ENCODE data around the gene CR1L. TPM values are rescaled to one million over a fixed set of nuclear protein-coding genes. Genes with fewer than 3 reads are reported as not detected.

CR1L gene
- polyA plus RNA-seq: not detected in 2 replicates
- not detected in 2 replicates for polyA minus RNA-seq

GRCh38 chr1:207644852-207645634 lies at the start of gene CR1L:
CR1L (plus strand) TSS chr1:207645133; CDS start chr1:207645234, 101 bp downstream.
- no peaks in the 10 kb centered on the region for H3K9me3 ChIP-seq (ENCODE audit: low read length)
- no peaks in the 10 kb centered on the region for H3K9me2 ChIP-seq (ENCODE audit: insufficient read depth, low read length)
- no peaks in the 10 kb centered on the region for H3K79me2 ChIP-seq (replicated peaks; ENCODE audit: insufficient read depth, low read length)
- H3K27ac ChIP-seq (ENCODE audit: low read length): no peak within 1 kb of the TSS
- no peaks in the 10 kb centered on the region for H3F3A ChIP-seq (ENCODE audit: insufficient read depth, low read length, poor library complexity, severe bottlenecking)
- no peaks in the 10 kb centered on the region for H3K27me3 ChIP-seq (ENCODE audit: insufficient read depth, low read depth, low read length)
- no peaks in the 10 kb centered on the region for H4K20me1 ChIP-seq (ENCODE audit: insufficient read depth)
- no peak within 1 kb of the TSS for H3K4me2 ChIP-seq (ENCODE audit: low read length)
- H3K9ac ChIP-seq (ENCODE audit: low read length): no peak within 1 kb of the TSS
- no peak within 1 kb of the TSS for H2AFZ ChIP-seq (ENCODE audit: low read depth, low read length)
- no peaks in the 10 kb centered on the region for H3K36me3 ChIP-seq (ENCODE audit: insufficient read depth, low read length)
- no peak within 1 kb of the TSS for H3K4me3 ChIP-seq (ENCODE audit: low read length)
- TF ChIP-seq EP300 (conservative IDR thresholded peaks at IDR 0.05; ENCODE audit: poor library complexity, severe bottlenecking): no peak
- no peak for TF ChIP-seq REST (IDR thresholded peaks at IDR 0.05; ENCODE audit: borderline replicate concordance)
- no peak for TF ChIP-seq SMC3 (conservative IDR thresholded peaks at IDR 0.05; ENCODE audit: poor library complexity)
- no peak for TF ChIP-seq EZH2 (IDR thresholded peaks at IDR 0.05; ENCODE audit: borderline replicate concordance, insufficient read depth, low read length, poor library complexity, severe bottlenecking)

GRCh38 chr1:207603777-207604176 lies 41.2 kb upstream of the CR1L start:
- TF ChIP-seq POLR2AphosphoS5 (IDR thresholded peaks at IDR 0.05) (no peak), RAD21 (conservative IDR thresholded peaks at IDR 0.05) (no peak), CTCF (IDR thresholded peaks at IDR 0.05; ENCODE audit: poor library complexity, severe bottlenecking) (no peak), REST (IDR thresholded peaks at IDR 0.05; ENCODE audit: borderline replicate concordance) (no peak), EP300 (conservative IDR thresholded peaks at IDR 0.05; ENCODE audit: poor library complexity, severe bottlenecking) (no peak), EZH2 (IDR thresholded peaks at IDR 0.05; ENCODE audit: borderline replicate concordance, insufficient read depth, low read length, poor library complexity, severe bottlenecking) (no peak), MXI1 (conservative IDR thresholded peaks at IDR 0.05; ENCODE audit: poor library complexity, severe bottlenecking) (no peak), TAF1 (IDR thresholded peaks at IDR 0.05; ENCODE audit: low read depth) (no peak), SMC3 (conservative IDR thresholded peaks at IDR 0.05; ENCODE audit: poor library complexity) (no peak)
- H3K79me2 ChIP-seq (replicated peaks; ENCODE audit: insufficient read depth, low read length): no peaks in the 10 kb centered on the region
- no peaks in the 10 kb centered on the region for H3K9me3 ChIP-seq (ENCODE audit: low read length)
- no peaks in the 10 kb centered on the region for H3K27me3 ChIP-seq (ENCODE audit: insufficient read depth, low read depth, low read length)
- no peak overlapping the region for H3K4me2 ChIP-seq (ENCODE audit: low read length)
- H4K20me1 ChIP-seq (ENCODE audit: insufficient read depth): no peaks in the 10 kb centered on the region
- no peak overlapping the region for H2AFZ ChIP-seq (ENCODE audit: low read depth, low read length)
- H3K9ac ChIP-seq (ENCODE audit: low read length): no peak overlapping the region
- no peak overlapping the region for H3K27ac ChIP-seq (ENCODE audit: low read length)
- H3K36me3 ChIP-seq (ENCODE audit: insufficient read depth, low read length): no peaks in the 10 kb centered on the region
- H3F3A ChIP-seq (ENCODE audit: insufficient read depth, low read length, poor library complexity, severe bottlenecking): no peaks in the 10 kb centered on the region
- no peak overlapping the region for H3K4me3 ChIP-seq (ENCODE audit: low read length)
- H3K9me2 ChIP-seq (ENCODE audit: insufficient read depth, low read length): no peaks in the 10 kb centered on the region
